Hepatocyte (in vitro differentiated cells): Measurements from ENCODE around the gene MBD3L2B.

Experiments
- EZH2 ChIP-seq: fragments of 200-600 bp; sonication (generic); IDR thresholded peaks from 2 replicates; pipeline ENCODE4 v1.6.1; 2016; ENCODE audit warnings: antibody characterized with exemption, mild to moderate bottlenecking, borderline replicate concordance
- TF ChIP-seq, protein P1 (sequence below): fragments of 200-600 bp; sonication (generic); IDR thresholded peaks from 2 replicates; pipeline ENCODE4 v1.5.1; 2016; ENCODE audit warnings: antibody characterized with exemption, mild to moderate bottlenecking; ENCODE audit not compliant: poor library complexity

DNA sequence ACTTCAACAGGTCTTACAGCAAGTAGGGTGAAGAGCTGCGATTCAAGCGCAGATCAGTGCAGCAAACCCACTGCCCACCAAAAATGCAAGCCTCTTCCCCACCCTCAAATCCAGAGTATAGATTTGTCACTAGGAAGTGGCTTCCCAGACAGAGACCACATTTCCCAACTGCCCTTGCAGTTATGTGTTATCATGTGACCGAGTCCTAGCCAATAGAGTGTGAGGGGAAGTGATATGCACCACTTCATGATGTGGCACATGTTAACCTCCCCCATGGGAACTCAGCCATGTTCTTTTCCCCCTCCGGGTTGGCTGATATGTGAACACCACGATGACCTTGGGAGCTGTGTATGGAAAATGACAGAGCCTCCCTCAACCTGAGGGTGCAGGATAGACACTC lies 50.8 kb downstream of the MBD3L2B start:
- TF ChIP-seq, protein P1, sequence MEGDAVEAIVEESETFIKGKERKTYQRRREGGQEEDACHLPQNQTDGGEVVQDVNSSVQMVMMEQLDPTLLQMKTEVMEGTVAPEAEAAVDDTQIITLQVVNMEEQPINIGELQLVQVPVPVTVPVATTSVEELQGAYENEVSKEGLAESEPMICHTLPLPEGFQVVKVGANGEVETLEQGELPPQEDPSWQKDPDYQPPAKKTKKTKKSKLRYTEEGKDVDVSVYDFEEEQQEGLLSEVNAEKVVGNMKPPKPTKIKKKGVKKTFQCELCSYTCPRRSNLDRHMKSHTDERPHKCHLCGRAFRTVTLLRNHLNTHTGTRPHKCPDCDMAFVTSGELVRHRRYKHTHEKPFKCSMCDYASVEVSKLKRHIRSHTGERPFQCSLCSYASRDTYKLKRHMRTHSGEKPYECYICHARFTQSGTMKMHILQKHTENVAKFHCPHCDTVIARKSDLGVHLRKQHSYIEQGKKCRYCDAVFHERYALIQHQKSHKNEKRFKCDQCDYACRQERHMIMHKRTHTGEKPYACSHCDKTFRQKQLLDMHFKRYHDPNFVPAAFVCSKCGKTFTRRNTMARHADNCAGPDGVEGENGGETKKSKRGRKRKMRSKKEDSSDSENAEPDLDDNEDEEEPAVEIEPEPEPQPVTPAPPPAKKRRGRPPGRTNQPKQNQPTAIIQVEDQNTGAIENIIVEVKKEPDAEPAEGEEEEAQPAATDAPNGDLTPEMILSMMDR: no peak
- TF ChIP-seq EZH2: no peak
